Measurements from ENCODE around the gene PSAPL1. TPM values are rescaled to one million over a fixed set of nuclear protein-coding genes. Genes with fewer than 3 reads are reported as not detected.

Gene PSAPL1
- polyA plus RNA-seq, 1 experiment = not detected

GRCh38 chr4:7393601-7394575, 40.8 kb downstream of the PSAPL1 start:
- DNase-seq (ENCODE audit: low read depth) = no peak
- CTCF ChIA-PET = interaction anchor here (0.9 to 1.7 kb wide), 5 partner anchors 18 to 326 kb away, joined by 3 to 6 read pairs (median 3); partner anchors contain the start of gene SORCS2
- POLR2A ChIA-PET = no interaction called here
- peaks cover 7% of the 10 kb centered on the region for H3K27me3 ChIP-seq (ENCODE audit: control insufficient read depth, insufficient read depth, low read length)
- H3K4me3 ChIP-seq (ENCODE audit: low read depth, low read length) = no peak overlapping the region
- no peak for TF ChIP-seq CTCF (IDR thresholded peaks at IDR 0.05; ENCODE audit: insufficient read depth, low read depth, low read length)
- no peaks in the 10 kb centered on the region for H3K36me3 ChIP-seq (ENCODE audit: control insufficient read depth, insufficient read depth, low read length)

- H3K27me3 ChIP-seq (ENCODE audit: control insufficient read depth, insufficient read depth, low read length) = peaks cover 5% of the 10 kb centered on the region
- TF ChIP-seq CTCF (IDR thresholded peaks at IDR 0.05; ENCODE audit: insufficient read depth, low read depth, low read length) = peak; percentile 38
- no peaks in the 10 kb centered on the region for H3K36me3 ChIP-seq (ENCODE audit: control insufficient read depth, insufficient read depth, low read length)
- no peak overlapping the region for H3K4me3 ChIP-seq (ENCODE audit: low read depth, low read length)
- no peak for DNase-seq (ENCODE audit: low read depth)
- POLR2A ChIA-PET = no interaction called here
- CTCF ChIA-PET = interaction anchor here (1.1 to 1.7 kb wide), 5 partner anchors 12 to 327 kb away, joined by 3 to 6 read pairs (median 3); partner anchors contain the start of gene SORCS2
Observed at GRCh38 chr4:7392438-7393421, 42.0 kb downstream of the PSAPL1 start.

- Histone ChIP-seq H3K36me3 (ENCODE audit: control insufficient read depth, insufficient read depth, low read length) (no peaks in the 10 kb centered on the region), H3K4me3 (ENCODE audit: low read depth, low read length) (no peak overlapping the region), H3K27me3 (ENCODE audit: control insufficient read depth, insufficient read depth, low read length) (peaks cover 5% of the 10 kb centered on the region)
- TF ChIP-seq CTCF (IDR thresholded peaks at IDR 0.05; ENCODE audit: insufficient read depth, low read depth, low read length) = no peak
- ChIA-PET POLR2A (no interaction called here), CTCF (interaction anchor here (1.1 to 1.4 kb wide), 2 partner anchors 11 to 200 kb away, joined by 4 to 6 read pairs; partner anchors contain the start of gene SORCS2)
- DNase-seq (ENCODE audit: low read depth) = no peak
Observed at GRCh38 chr4:7391637-7392437, 42.9 kb downstream of the PSAPL1 start.

- no peak for TF ChIP-seq CTCF (IDR thresholded peaks at IDR 0.05; ENCODE audit: insufficient read depth, low read depth, low read length)
- H3K27me3 ChIP-seq (ENCODE audit: control insufficient read depth, insufficient read depth, low read length) = peaks cover 5% of the 10 kb centered on the region
- no peak for DNase-seq (ENCODE audit: low read depth)
- ChIA-PET CTCF (interaction anchor here (1.1 kb wide), 1 partner anchor 10 kb away, joined by 4 read pairs; no protein-coding TSS in a partner anchor), POLR2A (no interaction called here)
- no peaks in the 10 kb centered on the region for H3K36me3 ChIP-seq (ENCODE audit: control insufficient read depth, insufficient read depth, low read length)
- H3K4me3 ChIP-seq (ENCODE audit: low read depth, low read length) = no peak overlapping the region
Observed at GRCh38 chr4:7390906-7391636, 43.7 kb downstream of the PSAPL1 start.

Measured in BJ (cell line).